ENCODE data around the gene NAA10. TPM values are rescaled to one million over a fixed set of nuclear protein-coding genes. Genes with fewer than 3 reads are reported as not detected.

NAA10 gene
- total RNA-seq, 8 experiments from 2014 or later: 48.3 to 121 (median 71.4) TPM

DNA sequence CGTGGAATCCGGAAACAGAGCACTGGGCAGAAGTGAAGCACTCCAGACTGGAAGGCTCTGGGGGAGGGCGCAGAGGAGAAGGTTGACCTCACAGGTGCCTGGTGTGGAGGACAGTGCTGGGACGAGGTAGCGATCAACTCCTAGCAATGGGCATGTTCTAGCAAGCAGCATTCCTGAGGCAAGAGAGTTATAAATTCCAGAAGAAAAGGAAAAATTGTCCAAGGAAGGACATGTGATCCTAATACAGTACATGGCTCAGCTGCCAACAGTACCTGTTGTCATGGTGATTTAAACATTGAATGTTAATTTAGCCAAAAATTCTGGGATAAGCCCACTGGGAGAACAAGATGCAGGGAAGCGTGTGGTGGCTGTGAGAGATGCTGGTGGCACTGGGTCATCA is 17.0 kb downstream of the NAA10 start:
- no peak for ATAC-seq (replicated peaks in 6 of 8)
- Histone ChIP-seq H3K27ac (no peak overlapping the region), H3K4me1 (replicated peaks in 1 of 2) (peaks cover 11 to 20% of the 10 kb centered on the region in 2 donors), H3K4me3 (no peak overlapping the region)
- in situ Hi-C loops (cut with MboI; ENCODE audit: low pct_unique_long_range_greater_than_20kb in 2 of 9, low sequenced_read_pairs in 9 of 9, unreplicated experiment in 9 of 9): no loop called here
- WGBS, 10 experiments: 70 to 100% (median 90%) methylated on average over 1 to 4 of the region's 6 CpGs; no CpG with 5 or more reads in 6 of the 10 experiments

DNA sequence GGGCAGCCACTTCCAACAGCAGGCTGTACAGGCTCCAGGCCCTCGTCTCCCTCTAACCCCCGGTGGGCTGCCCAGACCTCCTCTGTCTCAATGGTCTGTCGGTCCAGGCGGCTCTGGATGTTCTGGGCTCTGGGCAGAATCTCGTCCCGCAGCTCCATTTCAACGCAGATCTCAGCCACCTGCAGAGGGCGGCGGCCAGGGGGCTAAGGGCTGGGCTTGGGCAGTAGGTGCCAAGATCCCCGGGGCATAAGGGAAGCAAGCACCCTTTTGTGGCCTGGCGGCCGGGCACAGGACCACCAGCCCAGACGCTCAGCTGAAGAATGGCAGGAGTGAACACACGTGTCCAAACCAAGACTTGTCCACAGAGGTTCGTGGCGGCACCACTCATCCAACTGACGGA is 21.1 kb downstream of the NAA10 start:
- 60% methylated on average over 1 of the region's 17 CpGs; no CpG with 5 or more reads in 9 of the 10 experiments for WGBS, 10 experiments
- in situ Hi-C loops (cut with MboI; ENCODE audit: low pct_unique_long_range_greater_than_20kb in 2 of 9, low sequenced_read_pairs in 9 of 9, unreplicated experiment in 9 of 9): no loop called here

DNA sequence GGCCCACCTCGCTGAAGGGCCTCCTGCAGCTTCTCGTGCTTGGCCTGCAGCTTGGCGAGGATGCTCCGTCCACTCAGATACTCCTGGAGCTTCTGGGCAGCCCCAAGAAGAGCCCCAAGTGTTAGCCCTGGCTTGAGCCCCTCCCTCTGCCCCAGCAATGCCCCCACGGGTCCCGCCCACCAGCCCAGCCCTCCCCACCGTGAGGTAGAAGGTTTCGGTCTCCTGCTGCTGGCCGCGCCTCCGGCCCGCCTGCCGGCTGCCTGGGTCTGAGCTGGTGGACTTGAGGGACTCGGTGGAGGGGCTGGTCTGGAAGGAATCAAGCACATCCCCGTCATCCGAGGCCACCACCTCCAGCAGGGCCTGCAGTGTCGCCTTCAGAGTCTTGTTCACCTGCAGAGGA is 21.6 kb downstream of the NAA10 start:
- peak in 1 of 8 experiments; percentile 8 for ATAC-seq (replicated peaks in 6 of 8)
- Histone ChIP-seq H3K27ac (no peak overlapping the region), H3K4me3 (no peak overlapping the region), H3K4me1 (replicated peaks in 1 of 2) (peaks cover 9 to 15% of the 10 kb centered on the region in 2 donors)
- in situ Hi-C loops (cut with MboI; ENCODE audit: low pct_unique_long_range_greater_than_20kb in 2 of 9, low sequenced_read_pairs in 9 of 9, unreplicated experiment in 9 of 9): no loop called here
- WGBS, 10 experiments: no CpG with 5 or more reads among the region's 17 CpGs

More for the DNA sequence above, 21.1 kb downstream of the NAA10 start:
- H3K4me1 ChIP-seq (replicated peaks in 1 of 2): peaks cover 9 to 14% of the 10 kb centered on the region in 2 donors
- no peak overlapping the region for H3K4me3 ChIP-seq
- ATAC-seq (replicated peaks in 6 of 8): no peak
- H3K27ac ChIP-seq: no peak overlapping the region

DNA sequence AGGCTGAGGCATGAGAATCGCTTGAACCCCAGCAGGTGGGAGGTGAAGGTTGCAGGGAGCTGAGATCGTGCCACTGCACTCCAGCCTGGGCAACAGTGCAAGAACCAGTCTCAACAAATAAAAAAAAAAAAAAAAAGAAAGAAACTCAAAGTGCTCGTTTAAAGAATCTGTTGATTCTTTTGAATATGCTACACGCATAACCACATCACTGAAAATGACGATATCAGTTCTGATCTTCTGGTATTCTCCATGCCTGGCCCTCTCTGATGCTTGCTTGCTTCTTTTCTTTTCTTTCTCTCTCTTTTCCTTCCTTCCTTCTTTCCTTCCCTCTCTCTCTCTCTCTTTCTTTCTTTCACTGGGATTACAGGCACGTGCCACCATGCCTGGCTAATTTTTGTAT is 23.0 kb downstream of the NAA10 start:
- Histone ChIP-seq H3K27ac (no peak overlapping the region), H3K4me1 (replicated peaks in 1 of 2) (peaks cover 9 to 15% of the 10 kb centered on the region in 2 donors), H3K4me3 (no peak overlapping the region)
- in situ Hi-C loops (cut with MboI; ENCODE audit: low pct_unique_long_range_greater_than_20kb in 2 of 9, low sequenced_read_pairs in 9 of 9, unreplicated experiment in 9 of 9): no loop called here
- ATAC-seq (replicated peaks in 6 of 8): no peak
- WGBS, 10 experiments: 0 to 100% (median 57%) methylated on average over 1 to 5 of the region's 6 CpGs; no CpG with 5 or more reads in 2 of the 10 experiments

DNA sequence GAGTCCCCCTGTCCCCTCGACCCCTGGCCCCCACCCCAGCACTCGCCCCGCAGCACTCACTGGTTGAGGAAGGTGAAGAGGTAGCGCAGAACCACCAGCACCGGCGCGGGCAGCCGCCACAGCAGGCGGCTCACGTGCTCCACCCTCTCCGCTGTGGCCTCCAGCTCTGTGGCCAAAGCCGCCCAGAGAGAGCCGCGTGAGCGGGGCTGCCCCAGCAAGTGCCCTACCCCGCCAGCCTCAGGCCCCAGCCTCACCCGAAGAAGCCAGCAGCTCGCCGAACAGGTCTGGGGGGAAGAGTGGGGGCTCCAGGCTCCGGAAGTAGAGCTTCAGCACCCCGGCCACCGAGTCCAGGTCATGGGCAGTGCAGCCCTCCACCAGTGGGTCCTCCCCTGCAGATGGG is 24.4 kb downstream of the NAA10 start:
- in situ Hi-C loops (cut with MboI; ENCODE audit: low pct_unique_long_range_greater_than_20kb in 2 of 9, low sequenced_read_pairs in 9 of 9, unreplicated experiment in 9 of 9): no loop called here
- no peak for ATAC-seq (replicated peaks in 6 of 8)
- Histone ChIP-seq H3K27ac (no peak overlapping the region), H3K4me1 (replicated peaks in 1 of 2) (peaks cover 9 to 15% of the 10 kb centered on the region in 2 donors), H3K4me3 (no peak overlapping the region)
- WGBS, 10 experiments: no CpG with 5 or more reads among the region's 22 CpGs

DNA sequence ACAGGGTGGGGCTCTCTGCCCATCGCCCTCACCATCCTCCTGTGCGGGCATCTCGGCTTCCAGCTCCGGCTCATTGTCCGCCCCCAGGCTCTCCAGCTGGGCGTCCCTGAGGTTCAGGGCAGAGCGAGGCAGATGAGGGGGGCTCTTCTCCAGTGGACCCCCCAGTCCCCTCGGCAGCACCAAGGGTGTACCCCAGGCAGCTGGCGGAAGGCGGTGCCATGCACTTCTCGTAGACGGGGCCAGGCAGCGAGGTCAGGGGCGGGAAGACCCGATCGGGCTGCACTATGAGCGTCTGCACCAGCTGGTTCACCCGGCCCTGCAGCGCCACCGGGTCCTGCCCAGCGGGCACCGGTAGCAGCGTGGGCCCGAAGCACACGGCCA is 24.9 kb downstream of the NAA10 start:
- no peak overlapping the region for H3K4me3 ChIP-seq
- no peak for ATAC-seq (replicated peaks in 6 of 8)
- H3K4me1 ChIP-seq (replicated peaks in 1 of 2): peaks cover 9 to 15% of the 10 kb centered on the region in 2 donors
- H3K27ac ChIP-seq: peak overlapping the region in 1 of 2 donors; percentile 61
- in situ Hi-C loops (cut with MboI; ENCODE audit: low pct_unique_long_range_greater_than_20kb in 2 of 9, low sequenced_read_pairs in 9 of 9, unreplicated experiment in 9 of 9): no loop called here
- WGBS, 10 experiments: no CpG with 5 or more reads among the region's 25 CpGs

DNA sequence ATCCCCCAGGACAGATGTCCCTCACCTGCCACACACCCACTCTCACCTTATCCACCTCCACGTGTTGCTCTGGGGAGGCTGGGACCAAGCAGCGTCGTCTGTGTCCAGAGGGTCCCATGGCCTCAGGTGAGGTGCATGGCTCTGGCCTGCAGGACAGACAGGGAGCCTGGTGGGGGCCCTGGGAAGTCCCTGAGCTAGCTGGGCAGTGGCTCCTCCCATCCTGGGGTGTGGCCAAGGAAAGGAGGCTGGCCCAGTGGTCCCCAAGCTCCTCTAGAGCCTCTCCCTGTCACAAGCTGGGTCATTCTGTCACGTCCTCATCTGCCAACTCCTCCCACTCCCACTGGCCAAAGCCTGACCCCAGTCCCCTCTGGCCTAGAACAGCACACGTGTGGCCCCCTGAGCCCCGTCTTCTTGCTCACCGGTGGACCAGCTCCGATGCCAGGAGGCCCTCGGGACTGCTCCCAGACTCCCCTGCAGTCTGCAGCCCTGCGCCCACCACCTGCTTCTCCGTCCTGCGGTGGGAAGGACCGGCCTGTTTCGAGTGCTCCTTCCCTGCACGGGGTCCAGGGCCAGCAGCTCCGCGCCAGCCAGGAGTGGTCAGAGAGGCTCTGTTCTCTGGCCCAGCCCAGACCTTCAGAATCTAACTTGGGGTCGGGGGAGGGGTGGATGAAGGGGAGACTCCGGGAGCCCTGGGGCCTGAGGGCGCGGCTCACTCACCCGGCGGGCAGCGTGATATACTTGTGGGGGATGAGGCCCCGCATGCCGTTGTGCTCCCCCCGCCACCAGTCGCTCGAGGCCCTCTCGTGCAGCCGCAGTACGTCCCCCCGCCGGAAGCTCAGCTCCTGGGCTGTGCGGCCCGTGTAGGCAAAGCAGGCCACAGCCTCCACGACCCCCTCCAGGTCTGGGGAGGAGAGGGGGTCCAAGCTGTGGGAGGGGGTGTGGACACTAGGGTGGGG is 25.5 kb downstream of the NAA10 start:
- Histone ChIP-seq H3K4me1 (replicated peaks in 1 of 2) (peaks cover 9 to 15% of the 10 kb centered on the region in 2 donors), H3K27ac (peak overlapping the region in 1 of 2 donors; percentile 61), H3K4me3 (no peak overlapping the region)
- in situ Hi-C loops (cut with MboI; ENCODE audit: low pct_unique_long_range_greater_than_20kb in 2 of 9, low sequenced_read_pairs in 9 of 9, unreplicated experiment in 9 of 9): no loop called here
- WGBS, 10 experiments: no CpG with 5 or more reads among the region's 37 CpGs
- peak in 6 of 8 experiments; percentile 47 to 88 (median 86) for ATAC-seq (replicated peaks in 6 of 8)

DNA sequence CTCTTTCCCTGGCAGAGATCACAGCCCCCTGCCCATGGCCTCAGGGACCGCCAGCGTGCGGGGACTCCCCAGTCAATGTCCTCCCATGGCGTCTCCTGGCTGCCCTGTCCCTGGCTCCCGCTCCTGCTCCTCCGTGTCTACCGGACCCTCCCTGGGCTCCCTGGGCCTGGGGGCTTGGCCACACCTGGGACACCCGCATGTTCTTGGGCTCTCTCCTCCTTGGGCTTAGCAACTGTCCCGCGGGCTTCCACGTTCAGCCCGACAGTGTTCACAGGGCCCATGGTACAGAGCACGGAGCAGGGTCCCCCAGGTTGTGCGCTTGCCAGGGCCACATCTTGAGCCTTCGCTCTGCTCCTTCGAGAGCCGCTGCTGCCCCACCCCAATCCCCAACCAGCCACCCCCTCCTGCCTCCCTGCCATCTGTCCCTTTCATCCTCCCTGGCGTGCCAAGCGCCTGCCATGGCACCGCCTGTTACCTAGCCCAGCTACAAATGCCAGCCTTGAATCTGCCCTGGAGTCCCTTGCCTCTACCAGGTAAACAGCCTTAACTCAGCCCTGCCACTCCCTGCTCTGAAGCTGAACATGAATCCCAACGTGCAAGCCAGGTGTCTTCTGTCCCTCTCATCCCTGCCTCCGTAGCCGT is 26.5 kb downstream of the NAA10 start:
- no peak for ATAC-seq (replicated peaks in 6 of 8)

DNA sequence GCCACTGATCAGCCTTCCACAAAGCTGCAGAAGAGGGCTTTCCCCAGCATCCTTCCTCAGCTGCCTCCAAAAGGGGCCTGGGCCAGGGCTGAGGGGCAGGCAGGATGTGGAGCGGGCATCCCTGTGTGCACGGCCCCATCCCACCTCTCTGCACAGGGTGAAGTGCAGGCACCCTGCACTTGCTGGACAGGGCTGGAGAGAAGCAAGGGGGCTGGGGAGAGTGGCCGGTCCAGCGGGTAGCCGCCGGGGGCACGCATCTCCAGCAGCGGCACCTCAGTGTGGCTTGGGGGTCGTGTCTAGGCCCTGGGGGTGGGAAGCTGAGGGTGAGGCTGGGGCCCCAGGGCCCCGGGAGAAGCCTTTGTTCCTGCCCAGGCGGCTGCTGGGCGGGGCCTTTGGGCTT is 27.4 kb downstream of the NAA10 start:
- Histone ChIP-seq H3K4me3 (no peak overlapping the region), H3K4me1 (replicated peaks in 1 of 2) (peaks cover 9 to 15% of the 10 kb centered on the region in 2 donors), H3K27ac (no peak overlapping the region)
- 38% methylated on average over 2 of the region's 12 CpGs; no CpG with 5 or more reads in 9 of the 10 experiments for WGBS, 10 experiments
- in situ Hi-C loops (cut with MboI; ENCODE audit: low pct_unique_long_range_greater_than_20kb in 2 of 9, low sequenced_read_pairs in 9 of 9, unreplicated experiment in 9 of 9): no loop called here
- no peak for ATAC-seq (replicated peaks in 6 of 8)

More for the DNA sequence above, 26.5 kb downstream of the NAA10 start:
- Histone ChIP-seq H3K27ac (no peak overlapping the region), H3K4me1 (replicated peaks in 1 of 2) (peaks cover 9 to 15% of the 10 kb centered on the region in 2 donors), H3K4me3 (no peak overlapping the region)
- in situ Hi-C loops (cut with MboI; ENCODE audit: low pct_unique_long_range_greater_than_20kb in 2 of 9, low sequenced_read_pairs in 9 of 9, unreplicated experiment in 9 of 9): no loop called here
- WGBS, 10 experiments: no CpG with 5 or more reads among the region's 23 CpGs

DNA sequence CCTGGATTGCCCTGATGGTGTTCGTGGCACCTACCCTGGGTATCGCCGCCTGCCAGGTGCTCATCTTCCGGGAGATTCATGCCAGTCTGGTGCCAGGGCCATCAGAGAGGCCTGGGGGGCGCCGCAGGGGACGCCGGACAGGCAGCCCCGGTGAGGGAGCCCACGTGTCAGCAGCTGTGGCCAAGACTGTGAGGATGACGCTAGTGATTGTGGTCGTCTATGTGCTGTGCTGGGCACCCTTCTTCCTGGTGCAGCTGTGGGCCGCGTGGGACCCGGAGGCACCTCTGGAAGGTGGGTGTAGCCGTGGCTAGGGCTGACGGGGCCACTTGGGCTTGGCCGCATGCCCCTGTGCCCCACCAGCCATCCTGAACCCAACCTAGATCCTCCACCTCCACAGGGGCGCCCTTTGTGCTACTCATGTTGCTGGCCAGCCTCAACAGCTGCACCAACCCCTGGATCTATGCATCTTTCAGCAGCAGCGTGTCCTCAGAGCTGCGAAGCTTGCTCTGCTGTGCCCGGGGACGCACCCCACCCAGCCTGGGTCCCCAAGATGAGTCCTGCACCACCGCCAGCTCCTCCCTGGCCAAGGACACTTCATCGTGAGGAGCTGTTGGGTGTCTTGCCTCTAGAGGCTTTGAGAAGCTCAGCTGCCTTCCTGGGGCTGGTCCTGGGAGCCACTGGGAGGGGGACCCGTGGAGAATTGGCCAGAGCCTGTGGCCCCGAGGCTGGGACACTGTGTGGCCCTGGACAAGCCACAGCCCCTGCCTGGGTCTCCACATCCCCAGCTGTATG is 28.5 kb downstream of the NAA10 start:
- ATAC-seq (replicated peaks in 6 of 8): no peak
- no peak overlapping the region for H3K27ac ChIP-seq
- no peak overlapping the region for H3K4me3 ChIP-seq
- peaks cover 20 to 25% of the 10 kb centered on the region in 2 donors for H3K4me1 ChIP-seq (replicated peaks in 1 of 2)
- in situ Hi-C loops (cut with MboI; ENCODE audit: low pct_unique_long_range_greater_than_20kb in 2 of 9, low sequenced_read_pairs in 9 of 9, unreplicated experiment in 9 of 9): no loop called here
- WGBS, 10 experiments: 27 to 40% (median 28%) methylated on average over 3 to 5 of the region's 27 CpGs; no CpG with 5 or more reads in 7 of the 10 experiments

DNA sequence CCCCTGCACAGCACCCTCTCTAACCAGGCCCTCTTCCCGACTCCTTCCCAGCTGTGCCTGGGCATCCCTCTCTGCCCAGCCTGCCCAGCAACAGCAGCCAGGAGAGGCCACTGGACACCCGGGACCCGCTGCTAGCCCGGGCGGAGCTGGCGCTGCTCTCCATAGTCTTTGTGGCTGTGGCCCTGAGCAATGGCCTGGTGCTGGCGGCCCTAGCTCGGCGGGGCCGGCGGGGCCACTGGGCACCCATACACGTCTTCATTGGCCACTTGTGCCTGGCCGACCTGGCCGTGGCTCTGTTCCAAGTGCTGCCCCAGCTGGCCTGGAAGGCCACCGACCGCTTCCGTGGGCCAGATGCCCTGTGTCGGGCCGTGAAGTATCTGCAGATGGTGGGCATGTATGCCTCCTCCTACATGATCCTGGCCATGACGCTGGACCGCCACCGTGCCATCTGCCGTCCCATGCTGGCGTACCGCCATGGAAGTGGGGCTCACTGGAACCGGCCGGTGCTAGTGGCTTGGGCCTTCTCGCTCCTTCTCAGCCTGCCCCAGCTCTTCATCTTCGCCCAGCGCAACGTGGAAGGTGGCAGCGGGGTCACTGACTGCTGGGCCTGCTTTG is 29.2 kb downstream of the NAA10 start:
- 53 to 60% methylated on average over 2 to 3 of the region's 32 CpGs; no CpG with 5 or more reads in 8 of the 10 experiments for WGBS, 10 experiments
- Histone ChIP-seq H3K4me3 (no peak overlapping the region), H3K4me1 (replicated peaks in 1 of 2) (peaks cover 25 to 27% of the 10 kb centered on the region in 2 donors), H3K27ac (no peak overlapping the region)
- in situ Hi-C loops (cut with MboI; ENCODE audit: low pct_unique_long_range_greater_than_20kb in 2 of 9, low sequenced_read_pairs in 9 of 9, unreplicated experiment in 9 of 9): no loop called here
- ATAC-seq (replicated peaks in 6 of 8): no peak

DNA sequence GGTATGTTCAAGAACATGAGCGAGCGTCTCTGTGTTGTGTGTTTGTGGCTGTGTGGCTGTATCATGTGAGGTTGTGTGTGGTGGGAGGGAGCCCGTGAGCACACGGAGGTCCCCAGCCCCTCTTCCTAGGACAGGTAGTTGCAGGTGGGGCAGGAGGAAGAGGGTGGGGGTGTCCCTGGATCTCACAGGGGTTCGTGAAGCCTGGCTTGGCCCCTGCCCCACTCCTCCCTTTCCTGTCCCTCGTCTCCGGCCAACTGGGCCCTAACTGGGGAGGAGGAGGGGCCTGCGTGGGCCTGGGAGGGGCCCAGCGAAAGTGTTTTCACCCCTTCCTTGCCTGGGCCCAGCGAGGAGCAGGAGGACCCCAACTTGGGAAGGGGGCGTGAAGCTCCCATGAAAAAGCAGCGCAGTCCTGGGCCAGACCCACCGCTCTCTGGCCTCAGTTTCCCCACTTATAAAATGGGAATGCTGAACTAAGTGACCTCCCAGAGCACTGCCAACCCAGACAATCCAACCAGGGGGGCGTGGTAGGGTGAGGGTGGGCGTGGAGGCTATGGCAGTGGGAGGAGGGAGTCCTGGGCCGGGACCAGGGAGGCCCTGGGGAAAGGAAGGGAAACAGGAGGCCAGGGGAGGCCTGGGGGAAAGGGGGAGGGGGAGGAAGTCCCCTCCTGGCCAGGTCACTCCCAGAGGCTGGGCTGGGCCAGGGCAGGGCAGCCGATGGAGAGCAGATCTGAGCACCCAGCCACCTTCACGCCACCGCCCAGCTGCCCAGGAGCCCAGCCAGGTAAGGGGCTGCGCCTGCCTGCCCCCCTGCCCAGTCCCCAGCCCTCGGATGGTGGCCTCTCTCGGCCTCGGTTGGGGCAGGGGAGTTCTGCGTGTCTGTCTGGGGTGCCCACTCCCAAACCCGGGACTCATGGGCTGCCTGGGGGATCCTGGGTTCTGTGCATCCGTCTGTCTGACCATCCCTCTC is 30.6 kb downstream of the NAA10 start, which contains the start of gene AVPR2:
TSS of gene AVPR2 (plus strand) at position 683 of the 967 bp plus-strand sequence. CDS start 473 bp downstream, outside the sequence.
- in situ Hi-C loops (cut with MboI; ENCODE audit: low pct_unique_long_range_greater_than_20kb in 2 of 9, low sequenced_read_pairs in 9 of 9, unreplicated experiment in 9 of 9): no loop called here
- no CpG with 5 or more reads among the region's 26 CpGs for WGBS, 10 experiments
- H3K27ac ChIP-seq: no peak within 1 kb of the TSS
- no peak for ATAC-seq (replicated peaks in 6 of 8)
- H3K4me1 ChIP-seq (replicated peaks in 1 of 2): peaks cover 23 to 27% of the 10 kb centered on the region in 2 donors
- H3K4me3 ChIP-seq: no peak within 1 kb of the TSS
